HFF-Myc (cell line): ENCODE results near the gene PDIA5.

Source experiments
- DNase-seq: peaks from one replicate; pipeline ENCODE4 v3.0.0-alpha.2; 2011; ENCODE audit warnings: low read depth; ENCODE audit errors: extremely low read depth
- H3K4me3 ChIP-seq: replicated peaks from 2 replicates; pipeline ENCODE4 v1.5.1; 2011; ENCODE audit warnings: low read depth, mild to moderate bottlenecking, control low read depth, low read length
- CTCF ChIP-seq: IDR thresholded peaks from 2 replicates; pipeline ENCODE4 v1.5.1; 2012; ENCODE audit warnings: mild to moderate bottlenecking, low read depth, low read length, control low read depth; ENCODE audit errors: missing control alignments

PDIA5 gene

GRCh38 chr3:123198372-123198771, 131.5 kb downstream of the PDIA5 start:
- H3K4me3 ChIP-seq = no peak overlapping the region
- no peak for DNase-seq
- TF ChIP-seq CTCF = no peak

GRCh38 chr3:123201223-123201556, 134.4 kb downstream of the PDIA5 start:
- no peak for DNase-seq
- peak overlapping the region; percentile 98 for H3K4me3 ChIP-seq
- no peak for TF ChIP-seq CTCF

- peak within 1 kb of the TSS; percentile 98 for H3K4me3 ChIP-seq
- no peak for TF ChIP-seq CTCF
- DNase-seq = peak; percentile 80
Measured at GRCh38 chr3:123201557-123202427, 135.0 kb downstream of the PDIA5 start, which contains the start of gene SEC22A. SEC22A (plus strand) TSS chr3:123201943; CDS start chr3:123209218, 7,275 bp downstream.

- no peak for TF ChIP-seq CTCF
- no peak for DNase-seq
- H3K4me3 ChIP-seq = peak overlapping the region; percentile 98
Measured at GRCh38 chr3:123202451-123202850, 135.6 kb downstream of the PDIA5 start.
